H9 (cell line): ENCODE data around the gene GABRE. TPM values are rescaled to one million over a fixed set of nuclear protein-coding genes. Genes with fewer than 3 reads are reported as not detected.

Experiments
- DNase-seq: peaks from one replicate; pipeline ENCODE4 v3.0.0-alpha.2; 2017
- H2AFZ ChIP-seq: one replicate; pipeline ENCODE4 v1.6.1; 2013; ENCODE audit warnings: mild to moderate bottlenecking, low read length, control low read depth, moderate library complexity
- H2AK5ac ChIP-seq: 2 replicates; pipeline ENCODE4 v1.6.1; 2013; ENCODE audit warnings: low read length, control low read depth, mixed read lengths; ENCODE audit not compliant: insufficient read length
- H2BK120ac ChIP-seq: one replicate; pipeline ENCODE4 v1.6.1; 2013; ENCODE audit warnings: low read depth, mild to moderate bottlenecking, low read length, control low read depth, inconsistent platforms; ENCODE audit not compliant: poor library complexity, severe bottlenecking
- H2BK12ac ChIP-seq: 2 replicates; pipeline ENCODE4 v1.6.1; 2013; ENCODE audit warnings: low read length, control low read depth, mixed read lengths, low read depth; ENCODE audit not compliant: insufficient read length
- H2BK15ac ChIP-seq: 2 replicates; pipeline ENCODE4 v1.6.1; 2013; ENCODE audit warnings: low read depth, low read length, control low read depth
- H2BK20ac ChIP-seq: one replicate; pipeline ENCODE4 v1.6.1; 2013; ENCODE audit warnings: low read depth, mild to moderate bottlenecking, low read length, control low read depth, inconsistent platforms; ENCODE audit not compliant: poor library complexity, severe bottlenecking
- H2BK5ac ChIP-seq: 2 replicates; pipeline ENCODE4 v1.6.1; 2013; ENCODE audit warnings: low read length, control low read depth, mixed read lengths; ENCODE audit not compliant: insufficient read length
- H3K14ac ChIP-seq: 2 replicates; pipeline ENCODE4 v1.6.1; 2013; ENCODE audit warnings: low read length, control low read depth; ENCODE audit not compliant: insufficient read depth
- H3K18ac ChIP-seq: 2 replicates; pipeline ENCODE4 v1.6.1; 2013; ENCODE audit warnings: low read depth, mild to moderate bottlenecking, mixed read lengths, low read length, control low read depth; ENCODE audit not compliant: insufficient read length
- H3K23ac ChIP-seq: 2 replicates; pipeline ENCODE4 v1.6.1; 2013; ENCODE audit warnings: low read length, control low read depth, mixed read lengths, low read depth; ENCODE audit not compliant: insufficient read length
- H3K23me2 ChIP-seq: 2 replicates; pipeline ENCODE4 v1.6.1; 2013; ENCODE audit warnings: low read depth, mild to moderate bottlenecking, mixed read lengths, low read length, control low read depth; ENCODE audit not compliant: insufficient read length, poor library complexity, severe bottlenecking
- H3K27ac ChIP-seq: 2 replicates; pipeline ENCODE4 v1.5.1; 2013; ENCODE audit warnings: low read length, control low read depth, mixed read lengths, low read depth; ENCODE audit not compliant: insufficient read length
- H3K27me3 ChIP-seq: 2 replicates; pipeline ENCODE4 v1.6.1; 2013; ENCODE audit warnings: low read length, control low read depth, inconsistent platforms; ENCODE audit not compliant: insufficient read depth
- H3K4ac ChIP-seq: 2 replicates; pipeline ENCODE4 v1.6.1; 2013; ENCODE audit warnings: low read depth, mild to moderate bottlenecking, control low read depth, inconsistent platforms, low read length, moderate library complexity
- H3K4me1 ChIP-seq: 2 replicates; pipeline ENCODE4 v1.6.1; 2013; ENCODE audit warnings: low read length, control low read depth, inconsistent platforms; ENCODE audit not compliant: insufficient read depth
- H3K4me2 ChIP-seq: 2 replicates; pipeline ENCODE4 v1.6.1; 2013; ENCODE audit warnings: low read length, control low read depth, mixed read lengths; ENCODE audit not compliant: insufficient read length, insufficient read depth
- H3K56ac ChIP-seq: 2 replicates; pipeline ENCODE4 v1.6.1; 2013; ENCODE audit warnings: low read depth, mild to moderate bottlenecking, mixed read lengths, low read length, control low read depth; ENCODE audit not compliant: insufficient read length
- H3K79me1 ChIP-seq: 2 replicates; pipeline ENCODE4 v1.6.1; 2013; ENCODE audit warnings: low read depth, mild to moderate bottlenecking, moderate library complexity, low read length, control low read depth, inconsistent platforms; ENCODE audit not compliant: insufficient read depth, poor library complexity, severe bottlenecking
- H3K79me2 ChIP-seq: 2 replicates; pipeline ENCODE4 v1.6.1; 2013; ENCODE audit warnings: low read length, control low read depth, inconsistent platforms; ENCODE audit not compliant: insufficient read depth
- H3K9ac ChIP-seq: 2 replicates; pipeline ENCODE4 v1.6.1; 2013; ENCODE audit warnings: low read length, control low read depth, mixed read lengths; ENCODE audit not compliant: insufficient read length; ENCODE audit errors: extremely low read depth
- H3K9me3 ChIP-seq: one replicate; pipeline ENCODE4 v1.6.1; 2013; ENCODE audit warnings: low read depth, low read length, inconsistent platforms; ENCODE audit not compliant: control insufficient read depth
- H3T11ph ChIP-seq: one replicate; pipeline ENCODE4 v1.6.1; 2013; ENCODE audit warnings: mild to moderate bottlenecking, low read length, control low read depth, inconsistent platforms
- H4K20me1 ChIP-seq: one replicate; pipeline ENCODE4 v1.6.1; 2013; ENCODE audit not compliant: control insufficient read depth, insufficient read length, insufficient read depth
- H4K5ac ChIP-seq: 2 replicates; pipeline ENCODE4 v1.6.1; 2013; ENCODE audit warnings: low read depth, mild to moderate bottlenecking, mixed read lengths, low read length, control low read depth; ENCODE audit not compliant: insufficient read length
- H4K8ac ChIP-seq: replicated peaks from 2 replicates; pipeline ENCODE4 v1.6.1; 2013; ENCODE audit warnings: low read length, control low read depth, mixed read lengths, low read depth; ENCODE audit not compliant: insufficient read length
- H4K91ac ChIP-seq: 2 replicates; pipeline ENCODE4 v1.6.1; 2013; ENCODE audit warnings: low read depth, mild to moderate bottlenecking, moderate library complexity, mixed read lengths, low read length, control low read depth; ENCODE audit not compliant: insufficient read length
- H3K27ac Mint-ChIP-seq, 3 experiments: 2 replicates in 2 of 3; 3 replicates in 1 of 3; pipeline ENCODE4 v1.8.0; 2020 to 2021; ENCODE audit warnings: mixed read lengths in 3 of 3, mild to moderate bottlenecking in 1 of 3, moderate library complexity in 1 of 3
- H3K27me3 Mint-ChIP-seq: 2 replicates; pipeline ENCODE4 v1.8.0; 2021; ENCODE audit warnings: low read depth, mild to moderate bottlenecking, moderate library complexity, mixed read lengths
- H3K36me3 Mint-ChIP-seq, 3 experiments: 2 replicates in 2 of 3; 3 replicates in 1 of 3; pipeline ENCODE4 v1.8.0; 2020 to 2021; ENCODE audit warnings: low read depth in 3 of 3, mixed read lengths in 3 of 3; ENCODE audit not compliant: insufficient read depth in 1 of 3
- H3K4me1 Mint-ChIP-seq, 2 experiments: 2 replicates each; pipeline ENCODE4 v1.8.0; 2020; ENCODE audit warnings: mixed read lengths in 2 of 2
- H3K4me3 Mint-ChIP-seq, 2 experiments: 2 replicates in 1 of 2; 3 replicates in 1 of 2; pipeline ENCODE4 v1.8.0; 2020 to 2021; ENCODE audit warnings: mild to moderate bottlenecking in 2 of 2, mixed read lengths in 2 of 2, moderate library complexity in 1 of 2
- H3K9me3 Mint-ChIP-seq, 2 experiments: 2 replicates in 1 of 2; 3 replicates in 1 of 2; pipeline ENCODE4 v1.8.0; 2020; ENCODE audit warnings: mild to moderate bottlenecking in 2 of 2, mixed read lengths in 2 of 2, moderate library complexity in 1 of 2
- CTCF ChIP-seq: fragments of 200-600 bp; sonication (generic); conservative IDR thresholded peaks from 3 replicates; pipeline ENCODE4 v1.8.0; 2021; ENCODE audit warnings: antibody characterized with exemption, mild to moderate bottlenecking
- WGBS: extraction: QIAGEN DNeasy Blood & Tissue Kit; methylation state at CpG from one replicate; pipeline ENCODE4 v1.1.7; 2013; ENCODE audit warnings: missing lambda C conversion rate, low lambda C conversion rate, mixed read lengths; ENCODE audit not compliant: insufficient read length; ENCODE audit errors: extremely low coverage; 5-methylcytosine and 5-hydroxymethylcytosine counted together
- total RNA-seq: library from RNA; stranded (reverse); gene quantifications from 2 replicates; pipeline ENCODE4 v1.2.1, GENCODE V29; 2021

GABRE gene
- total RNA-seq, 1 experiment from 2014 or later = 1.8 TPM

- no peak overlapping the region for H3K27ac Mint-ChIP-seq
- Histone ChIP-seq H4K20me1 (no peaks in the 10 kb centered on the region), H2BK5ac (no peak overlapping the region), H3K79me1 (no peaks in the 10 kb centered on the region), H4K8ac (no peak overlapping the region), H2AK5ac (no peak overlapping the region), H3K4me2 (no peak overlapping the region), H4K5ac (no peak overlapping the region), H3K27ac (no peak overlapping the region), H3K23ac (no peak overlapping the region), H3K4ac (no peak overlapping the region), H3K18ac (no peak overlapping the region), H3K56ac (no peak overlapping the region), H4K91ac (no peak overlapping the region), H2BK20ac (no peak overlapping the region), H3K9ac (no peak overlapping the region), H3K79me2 (no peaks in the 10 kb centered on the region), H2BK12ac (no peak overlapping the region), H2BK120ac (no peak overlapping the region), H2BK15ac (no peak overlapping the region), H3K4me1 (no peaks in the 10 kb centered on the region), H2AFZ (no peak overlapping the region), H3T11ph (no peak overlapping the region), H3K9me3 (peaks cover 93% of the 10 kb centered on the region), H3K27me3 (no peaks in the 10 kb centered on the region), H3K23me2 (no peaks in the 10 kb centered on the region), H3K14ac (no peak overlapping the region)
- H3K9me3 Mint-ChIP-seq = peaks cover 86 to 89% of the 10 kb centered on the region in 2 experiments
- H3K27me3 Mint-ChIP-seq = peaks cover 3% of the 10 kb centered on the region
- WGBS = no CpG with 5 or more reads among the region's 4 CpGs
- no peak for DNase-seq
- H3K4me3 Mint-ChIP-seq = no peak overlapping the region
- TF ChIP-seq CTCF = no peak
- H3K4me1 Mint-ChIP-seq = no peaks in the 10 kb centered on the region
- peaks cover 24 to 37% (median 26%) of the 10 kb centered on the region in 3 experiments for H3K36me3 Mint-ChIP-seq
Observed at GRCh38 chrX:151958101-151958500, 16.4 kb downstream of the GABRE start.
